Body of pancreas (tissue), 4 donors: ENCODE results near the gene PPP2R5A. TPM values are rescaled to one million over a fixed set of nuclear protein-coding genes. Genes with fewer than 3 reads are reported as not detected.

Source experiments
- ATAC-seq: fragments of 150-250 bp; one replicate; pipeline ENCODE4 v1.9.1; 2016
- DNase-seq, 4 donors: peaks; one replicate each; pipeline ENCODE4 v3.0.0-alpha.2; 2019
- H3K27ac ChIP-seq, 4 donors: fragments of 200-600 bp; sonication (generic); 1 replicate in 3 of 4; 2 replicates in 1 of 4; pipeline versions ENCODE4 v1.5.1 to v1.6.1; 2016 to 2019; ENCODE audit warnings: mild to moderate bottlenecking in 1 of 4, mixed read lengths in 1 of 4, moderate library complexity in 1 of 4
- H3K27me3 ChIP-seq, 2 donors: fragments of 200-600 bp; sonication (generic); one replicate each; pipeline ENCODE4 v1.6.0; 2016; ENCODE audit warnings: mild to moderate bottlenecking in 1 of 2
- H3K36me3 ChIP-seq, 2 donors: fragments of 200-600 bp; sonication (generic); replicated peaks in 1 of 2; 2 replicates each; pipeline ENCODE4 v1.5.1; 2016; ENCODE audit warnings: low read depth in 2 of 2; ENCODE audit not compliant: insufficient read depth in 1 of 2
- H3K4me1 ChIP-seq: fragments of 200-600 bp; sonication (generic); one replicate; pipeline ENCODE4 v1.6.0; 2016
- H3K4me3 ChIP-seq, 2 donors: fragments of 200-600 bp; sonication (generic); 1 replicate in 1 of 2; 2 replicates in 1 of 2; pipeline ENCODE4 v1.5.1; 2016 to 2019
- H3K9me3 ChIP-seq, 3 donors: fragments of 200-600 bp; sonication (generic); 1 replicate in 2 of 3; 2 replicates in 1 of 3; pipeline ENCODE4 v1.5.1; 2016
- CTCF ChIP-seq, 7 experiments: fragments of 450-650 bp in 4 of 7; fragments of 200-600 bp in 3 of 7; sonication (generic) in 3 of 7; IDR thresholded peaks; one replicate each; pipeline ENCODE4 v1.5.1; 2016 to 2019; ENCODE audit warnings: antibody characterized with exemption in 7 of 7
- POLR2A ChIP-seq, 3 donors: fragments of 450-650 bp; IDR thresholded peaks; one replicate each; pipeline ENCODE4 v1.6.1; 2016; ENCODE audit warnings: antibody characterized with exemption in 3 of 3, mild to moderate bottlenecking in 2 of 3
- WGBS, 2 donors: methylation state at CpG; one replicate each; pipeline ENCODE4 v1.1.5; 2017; 5-methylcytosine and 5-hydroxymethylcytosine counted together
- intact Hi-C: fragments of 100-400 bp; cut with DNase I; formaldehyde crosslinking; loops from one replicate; pipeline ENCODE4 v1.15.1; 2023
- total RNA-seq, 2 donors: library from RNA; depleted of rRNA; stranded (reverse); fragments of >200 nt; gene quantifications; one replicate each; pipeline ENCODE4 v1.1.0, GENCODE V29; 2016

The PPP2R5A gene
- total RNA-seq, 2 donors from 2014 or later: 30.3 to 32.7 TPM

- no peaks in the 10 kb centered on the region for H3K27me3 ChIP-seq
- H3K27ac ChIP-seq: no peak overlapping the region
- no peaks in the 10 kb centered on the region for H3K36me3 ChIP-seq
- no peak for DNase-seq
- WGBS, 2 donors: 89 to 94% methylated on average over 4 of the region's 4 CpGs
- H3K4me1 ChIP-seq: peaks cover 10% of the 10 kb centered on the region
- no peaks in the 10 kb centered on the region for H3K9me3 ChIP-seq
- intact Hi-C loops: no loop called here
- TF ChIP-seq POLR2A (IDR thresholded peaks at IDR 0.05): no peak
- TF ChIP-seq CTCF (IDR thresholded peaks at IDR 0.05): no peak
- no peak overlapping the region for H3K4me3 ChIP-seq
- no peak for ATAC-seq
Measured at GRCh38 chr1:212328248-212328647, 43.0 kb downstream of the PPP2R5A start.

- WGBS, 2 donors: 87 to 95% methylated on average over 2 of the region's 2 CpGs
- ATAC-seq: no peak
- Histone ChIP-seq H3K27ac (no peak overlapping the region), H3K4me1 (peaks cover 10% of the 10 kb centered on the region), H3K36me3 (peaks cover 0 to 4% of the 10 kb centered on the region in 2 donors), H3K4me3 (no peak overlapping the region), H3K27me3 (no peaks in the 10 kb centered on the region), H3K9me3 (no peaks in the 10 kb centered on the region)
- DNase-seq: no peak
- intact Hi-C loops: no loop called here
- TF ChIP-seq POLR2A (IDR thresholded peaks at IDR 0.05) (no peak), CTCF (IDR thresholded peaks at IDR 0.05) (no peak)
Measured at GRCh38 chr1:212329105-212329504, 43.9 kb downstream of the PPP2R5A start.

GRCh38 chr1:212341090-212341489 is 55.9 kb downstream of the PPP2R5A start:
- no peak for ATAC-seq

GRCh38 chr1:212344905-212345304 is 59.7 kb downstream of the PPP2R5A start:
- intact Hi-C loops: no loop called here
- H3K4me1 ChIP-seq: no peaks in the 10 kb centered on the region
- WGBS, 2 donors: 94 to 97% methylated on average over 4 of the region's 4 CpGs
- no peak for ATAC-seq
- no peaks in the 10 kb centered on the region for H3K27me3 ChIP-seq
- no peak for DNase-seq
- TF ChIP-seq CTCF (IDR thresholded peaks at IDR 0.05) (no peak), POLR2A (IDR thresholded peaks at IDR 0.05) (no peak)
- H3K36me3 ChIP-seq: peaks cover 0 to 12% of the 10 kb centered on the region in 2 donors
- no peak overlapping the region for H3K27ac ChIP-seq
- no peaks in the 10 kb centered on the region for H3K9me3 ChIP-seq
- no peak overlapping the region for H3K4me3 ChIP-seq

More at GRCh38 chr1:212341090-212341489, 55.9 kb downstream of the PPP2R5A start:
- Histone ChIP-seq H3K9me3 (no peaks in the 10 kb centered on the region), H3K27me3 (no peaks in the 10 kb centered on the region), H3K36me3 (peaks cover 0 to 8% of the 10 kb centered on the region in 2 donors), H3K27ac (no peak overlapping the region), H3K4me3 (no peak overlapping the region), H3K4me1 (no peaks in the 10 kb centered on the region)
- TF ChIP-seq POLR2A (IDR thresholded peaks at IDR 0.05) (no peak), CTCF (IDR thresholded peaks at IDR 0.05) (no peak)
- intact Hi-C loops: no loop called here
- no peak for DNase-seq
- WGBS, 2 donors: 82 to 83% methylated on average over 1 of the region's 1 CpG

- ATAC-seq (no peak), DNase-seq (no peak)
- H3K27ac ChIP-seq: no peak overlapping the region
- no peaks in the 10 kb centered on the region for H3K9me3 ChIP-seq
- no peak for TF ChIP-seq CTCF (IDR thresholded peaks at IDR 0.05)
- no peak for TF ChIP-seq POLR2A (IDR thresholded peaks at IDR 0.05)
- H3K27me3 ChIP-seq: no peaks in the 10 kb centered on the region
- 72 to 77% methylated on average over 1 of the region's 1 CpG for WGBS, 2 donors
- H3K36me3 ChIP-seq: peaks cover 0 to 14% of the 10 kb centered on the region in 2 donors
- no peaks in the 10 kb centered on the region for H3K4me1 ChIP-seq
- intact Hi-C loops: no loop called here
- no peak overlapping the region for H3K4me3 ChIP-seq
Measured at GRCh38 chr1:212346601-212347000, 61.4 kb downstream of the PPP2R5A start.
